ENCODE results near the gene ENPP3. TPM values are rescaled to one million over a fixed set of nuclear protein-coding genes. Genes with fewer than 3 reads are reported as not detected.

ENPP3 gene
- total and polyA plus RNA-seq, 9 of the 15 experiments (the other 6 are each of a cell fraction or from before 2014, with no cell fraction given) = 14.0 to 32.8 (median 21.6) TPM

DNA sequence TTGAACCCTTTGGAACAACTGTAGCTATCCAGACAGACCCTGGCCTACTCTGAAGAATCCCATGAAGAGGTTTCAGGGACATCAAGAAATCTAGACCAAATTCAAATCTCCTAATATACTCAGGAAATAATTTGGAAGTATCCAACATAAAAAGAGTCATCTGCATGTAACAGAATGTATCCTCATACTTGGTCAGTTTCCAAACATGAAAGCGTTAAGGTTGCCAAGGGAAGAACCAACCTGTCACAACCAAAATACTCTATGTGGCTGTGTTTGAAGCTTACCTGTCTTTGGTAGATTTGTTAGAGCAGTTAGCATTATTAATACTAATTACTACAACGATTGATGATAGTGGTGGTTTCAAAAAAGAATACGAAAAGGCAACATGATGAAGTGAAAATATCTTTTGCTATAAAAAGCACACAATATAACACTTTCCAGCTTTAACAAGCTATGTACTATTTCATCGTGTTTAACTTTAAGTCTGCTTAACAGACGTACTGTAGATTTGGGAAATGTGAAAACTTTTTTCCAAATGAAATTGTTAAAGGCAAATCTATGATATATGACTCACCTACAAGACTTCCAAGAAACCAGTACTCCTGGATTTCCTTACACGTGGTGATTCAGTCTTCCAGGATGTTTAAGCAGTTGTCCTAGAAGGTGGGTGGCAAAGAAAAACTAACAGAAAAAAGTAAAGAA, 124.1 kb downstream of the ENPP3 start (continued):
- TF ChIP-seq, protein P1, sequence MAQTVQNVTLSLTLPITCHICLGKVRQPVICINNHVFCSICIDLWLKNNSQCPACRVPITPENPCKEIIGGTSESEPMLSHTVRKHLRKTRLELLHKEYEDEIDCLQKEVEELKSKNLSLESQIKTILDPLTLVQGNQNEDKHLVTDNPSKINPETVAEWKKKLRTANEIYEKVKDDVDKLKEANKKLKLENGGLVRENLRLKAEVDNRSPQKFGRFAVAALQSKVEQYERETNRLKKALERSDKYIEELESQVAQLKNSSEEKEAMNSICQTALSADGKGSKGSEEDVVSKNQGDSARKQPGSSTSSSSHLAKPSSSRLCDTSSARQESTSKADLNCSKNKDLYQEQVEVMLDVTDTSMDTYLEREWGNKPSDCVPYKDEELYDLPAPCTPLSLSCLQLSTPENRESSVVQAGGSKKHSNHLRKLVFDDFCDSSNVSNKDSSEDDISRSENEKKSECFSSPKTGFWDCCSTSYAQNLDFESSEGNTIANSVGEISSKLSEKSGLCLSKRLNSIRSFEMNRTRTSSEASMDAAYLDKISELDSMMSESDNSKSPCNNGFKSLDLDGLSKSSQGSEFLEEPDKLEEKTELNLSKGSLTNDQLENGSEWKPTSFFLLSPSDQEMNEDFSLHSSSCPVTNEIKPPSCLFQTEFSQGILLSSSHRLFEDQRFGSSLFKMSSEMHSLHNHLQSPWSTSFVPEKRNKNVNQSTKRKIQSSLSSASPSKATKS (CRISPR knock-in tag; IDR thresholded peaks at IDR 0.05) = no peak

DNA sequence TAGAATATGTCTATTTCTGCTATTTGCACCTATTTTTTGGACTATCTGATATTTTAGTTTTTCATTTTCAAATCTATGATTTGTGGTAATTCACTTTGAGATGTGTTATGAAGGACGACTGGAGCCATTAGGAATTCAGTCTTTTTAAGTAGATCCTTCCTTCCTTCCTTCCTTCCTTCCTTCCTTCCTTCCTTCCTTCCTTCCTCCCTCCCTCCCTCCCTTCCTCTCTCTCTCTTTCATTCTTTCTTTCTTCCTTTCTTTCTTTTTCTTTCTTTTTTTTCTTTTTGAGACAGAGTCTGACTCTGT, 124.6 kb downstream of the ENPP3 start:
- Histone ChIP-seq H3K27me3 (ENCODE audit: control insufficient read depth in 2 of 2, insufficient read depth in 2 of 2, low read length in 2 of 2) (peaks cover 0 to under 1% of the 10 kb centered on the region in 2 experiments; a peak in 1 of 5 replicates), H3K36me3 (ENCODE audit: control insufficient read depth, insufficient read depth, low read length) (no peaks in the 10 kb centered on the region), H3K79me2 (ENCODE audit: control insufficient read depth, insufficient read depth, low read length) (no peaks in the 10 kb centered on the region), H2AFZ (ENCODE audit: low read depth, low read length) (no peak overlapping the region), H3K9me3 (replicated peaks; ENCODE audit: control insufficient read depth, insufficient read depth, low read depth, low read length) (no peaks in the 10 kb centered on the region), H3K4me2 (ENCODE audit: insufficient read depth, low read length) (no peak overlapping the region), H3K27ac (ENCODE audit: extremely low read depth, low read depth, low read length) (no peak overlapping the region), H3K9ac (ENCODE audit: insufficient read depth in 1 of 2, low read depth in 2 of 2, low read length in 2 of 2) (no peak overlapping the region), H3K9me1 (ENCODE audit: control insufficient read depth, insufficient read depth, low read length) (no peaks in the 10 kb centered on the region), H4K20me1 (replicated peaks; ENCODE audit: control insufficient read depth, insufficient read depth, low read length) (no peaks in the 10 kb centered on the region), H3K4me3 (no peak overlapping the region), H3K4me1 (replicated peaks in 1 of 2; ENCODE audit: control insufficient read depth in 2 of 2, insufficient read depth in 2 of 2, low read length in 2 of 2) (no peaks in the 10 kb centered on the region; a peak in 1 of 5 replicates)
- DNase-seq (ENCODE audit: extremely low read depth in 1 of 4, low spot score in 3 of 4) (no peak), FAIRE-seq (no peak), ATAC-seq (no peak)
- BruUV-seq (replicated peaks) = no TSS peak
- ChIA-PET CTCF (ENCODE audit: low intra/inter-chr PET ratio) (no interaction called here), POLR2A (no interaction called here)
- TF ChIP-seq, protein P2, sequence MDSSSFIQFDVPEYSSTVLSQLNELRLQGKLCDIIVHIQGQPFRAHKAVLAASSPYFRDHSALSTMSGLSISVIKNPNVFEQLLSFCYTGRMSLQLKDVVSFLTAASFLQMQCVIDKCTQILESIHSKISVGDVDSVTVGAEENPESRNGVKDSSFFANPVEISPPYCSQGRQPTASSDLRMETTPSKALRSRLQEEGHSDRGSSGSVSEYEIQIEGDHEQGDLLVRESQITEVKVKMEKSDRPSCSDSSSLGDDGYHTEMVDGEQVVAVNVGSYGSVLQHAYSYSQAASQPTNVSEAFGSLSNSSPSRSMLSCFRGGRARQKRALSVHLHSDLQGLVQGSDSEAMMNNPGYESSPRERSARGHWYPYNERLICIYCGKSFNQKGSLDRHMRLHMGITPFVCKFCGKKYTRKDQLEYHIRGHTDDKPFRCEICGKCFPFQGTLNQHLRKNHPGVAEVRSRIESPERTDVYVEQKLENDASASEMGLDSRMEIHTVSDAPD (CRISPR knock-in tag; IDR thresholded peaks at IDR 0.05) = no peak
- TF ChIP-seq RHOXF2B (CRISPR knock-in tag; conservative IDR thresholded peaks at IDR 0.05) = no peak
- no peak for TF ChIP-seq ZNF121 (CRISPR knock-in tag; conservative IDR thresholded peaks at IDR 0.05)
- TF ChIP-seq SMARCA5 (IDR thresholded peaks at IDR 0.05) = no peak
- no peak for TF ChIP-seq FOSL1 (tag; conservative IDR thresholded peaks at IDR 0.05)
- no peak for TF ChIP-seq MIER1 (IDR thresholded peaks at IDR 0.05; ENCODE audit: low read depth)
- TF ChIP-seq, protein P3, sequence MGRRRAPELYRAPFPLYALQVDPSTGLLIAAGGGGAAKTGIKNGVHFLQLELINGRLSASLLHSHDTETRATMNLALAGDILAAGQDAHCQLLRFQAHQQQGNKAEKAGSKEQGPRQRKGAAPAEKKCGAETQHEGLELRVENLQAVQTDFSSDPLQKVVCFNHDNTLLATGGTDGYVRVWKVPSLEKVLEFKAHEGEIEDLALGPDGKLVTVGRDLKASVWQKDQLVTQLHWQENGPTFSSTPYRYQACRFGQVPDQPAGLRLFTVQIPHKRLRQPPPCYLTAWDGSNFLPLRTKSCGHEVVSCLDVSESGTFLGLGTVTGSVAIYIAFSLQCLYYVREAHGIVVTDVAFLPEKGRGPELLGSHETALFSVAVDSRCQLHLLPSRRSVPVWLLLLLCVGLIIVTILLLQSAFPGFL (CRISPR knock-in tag; IDR thresholded peaks at IDR 0.05) = no peak
- WGBS (ENCODE audit: insufficient coverage, low coverage, missing lambda C conversion rate) = 0% methylated on average over 1 of the region's 1 CpG
- in situ Hi-C loops (cut with MboI) = no loop called here
- intact Hi-C loops (cut with micrococcal nuclease) = no loop called here
